AG09309 (cell line): ENCODE data around the gene ISCA2.
A peak's percentile ranks its signal among the peaks of the same experiment; 100 is the strongest.

Experiments
- DNase-seq: peaks from one replicate; pipeline ENCODE4 v3.0.0-alpha.2; 2010; ENCODE audit warnings: low read depth
- H3K4me3 ChIP-seq: 2 replicates; pipeline ENCODE4 v1.5.1; 2011; ENCODE audit warnings: mild to moderate bottlenecking, low read depth, low read length, moderate library complexity; ENCODE audit not compliant: control insufficient read depth
- TF ChIP-seq, protein P1 (sequence below): IDR thresholded peaks from 2 replicates; pipeline ENCODE4 v1.5.1; 2011; ENCODE audit warnings: mild to moderate bottlenecking, low read depth, low read length, inconsistent platforms; ENCODE audit not compliant: insufficient read depth, control insufficient read depth; ENCODE audit errors: missing control alignments

Gene ISCA2

GRCh38 chr14:74507085-74507484 is 13.5 kb downstream of the ISCA2 start:
- H3K4me3 ChIP-seq, result no peak overlapping the region
- no peak for DNase-seq
- TF ChIP-seq, protein P1, sequence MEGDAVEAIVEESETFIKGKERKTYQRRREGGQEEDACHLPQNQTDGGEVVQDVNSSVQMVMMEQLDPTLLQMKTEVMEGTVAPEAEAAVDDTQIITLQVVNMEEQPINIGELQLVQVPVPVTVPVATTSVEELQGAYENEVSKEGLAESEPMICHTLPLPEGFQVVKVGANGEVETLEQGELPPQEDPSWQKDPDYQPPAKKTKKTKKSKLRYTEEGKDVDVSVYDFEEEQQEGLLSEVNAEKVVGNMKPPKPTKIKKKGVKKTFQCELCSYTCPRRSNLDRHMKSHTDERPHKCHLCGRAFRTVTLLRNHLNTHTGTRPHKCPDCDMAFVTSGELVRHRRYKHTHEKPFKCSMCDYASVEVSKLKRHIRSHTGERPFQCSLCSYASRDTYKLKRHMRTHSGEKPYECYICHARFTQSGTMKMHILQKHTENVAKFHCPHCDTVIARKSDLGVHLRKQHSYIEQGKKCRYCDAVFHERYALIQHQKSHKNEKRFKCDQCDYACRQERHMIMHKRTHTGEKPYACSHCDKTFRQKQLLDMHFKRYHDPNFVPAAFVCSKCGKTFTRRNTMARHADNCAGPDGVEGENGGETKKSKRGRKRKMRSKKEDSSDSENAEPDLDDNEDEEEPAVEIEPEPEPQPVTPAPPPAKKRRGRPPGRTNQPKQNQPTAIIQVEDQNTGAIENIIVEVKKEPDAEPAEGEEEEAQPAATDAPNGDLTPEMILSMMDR, result no peak

DNA sequence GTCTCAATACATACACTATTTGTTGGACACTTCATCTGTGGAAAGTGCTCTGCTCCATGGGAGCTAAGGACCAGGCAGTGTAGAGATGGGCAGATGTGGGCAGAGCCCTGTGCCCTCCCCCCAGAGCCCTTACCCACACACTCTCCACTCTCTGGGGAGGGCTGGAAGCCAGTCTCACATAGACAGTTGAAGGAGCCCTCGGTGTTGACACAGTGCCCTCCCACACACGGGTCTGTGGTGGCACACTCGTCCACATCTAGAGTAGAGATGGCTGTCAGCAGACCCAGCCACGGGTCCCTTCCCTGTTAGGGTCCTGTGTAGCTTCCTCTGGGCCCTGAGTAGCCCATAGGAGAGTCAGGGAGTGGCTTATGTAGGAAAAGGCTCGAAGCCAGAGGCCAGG is 14.3 kb downstream of the ISCA2 start:
- TF ChIP-seq, protein P1, result no peak
- no peak for DNase-seq
- no peak overlapping the region for H3K4me3 ChIP-seq

- TF ChIP-seq, protein P1, result peak; percentile 37
- DNase-seq, result no peak
These were observed 14.7 kb downstream of the ISCA2 start for GRCh38 chr14:74508292-74508731.

DNA sequence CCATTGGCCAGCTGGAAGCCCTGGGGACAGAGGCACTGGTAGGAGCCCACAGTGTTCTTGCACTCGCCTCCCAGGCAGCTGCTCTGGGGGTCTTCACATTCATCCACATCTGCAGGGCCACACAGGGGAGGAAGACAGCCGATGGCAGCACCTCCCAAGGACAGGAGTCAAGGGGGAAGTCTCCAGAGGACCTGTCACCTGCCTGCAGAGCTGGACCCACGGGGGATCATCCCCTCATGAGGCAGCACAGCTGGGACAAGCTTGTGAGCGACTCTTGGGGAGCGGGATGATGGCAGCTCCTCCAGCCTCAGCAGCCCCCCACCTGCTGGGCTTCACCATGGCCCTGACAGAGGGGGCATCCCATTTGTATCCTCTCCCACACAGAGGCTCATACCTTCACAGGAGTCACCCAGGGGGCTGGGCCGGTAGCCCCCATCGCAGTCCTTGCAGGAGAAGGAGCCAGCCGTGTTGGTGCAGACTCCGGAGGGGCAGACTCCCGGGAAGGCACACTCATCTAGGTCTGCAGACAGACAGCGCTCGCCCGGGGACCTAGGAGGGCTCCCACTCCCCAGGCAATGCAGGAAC is 15.4 kb downstream of the ISCA2 start:
- H3K4me3 ChIP-seq, result no peak overlapping the region
- TF ChIP-seq, protein P1, result no peak
- DNase-seq, result no peak

More at GRCh38 chr14:74508292-74508731, 14.7 kb downstream of the ISCA2 start:
- H3K4me3 ChIP-seq, result no peak overlapping the region

DNA sequence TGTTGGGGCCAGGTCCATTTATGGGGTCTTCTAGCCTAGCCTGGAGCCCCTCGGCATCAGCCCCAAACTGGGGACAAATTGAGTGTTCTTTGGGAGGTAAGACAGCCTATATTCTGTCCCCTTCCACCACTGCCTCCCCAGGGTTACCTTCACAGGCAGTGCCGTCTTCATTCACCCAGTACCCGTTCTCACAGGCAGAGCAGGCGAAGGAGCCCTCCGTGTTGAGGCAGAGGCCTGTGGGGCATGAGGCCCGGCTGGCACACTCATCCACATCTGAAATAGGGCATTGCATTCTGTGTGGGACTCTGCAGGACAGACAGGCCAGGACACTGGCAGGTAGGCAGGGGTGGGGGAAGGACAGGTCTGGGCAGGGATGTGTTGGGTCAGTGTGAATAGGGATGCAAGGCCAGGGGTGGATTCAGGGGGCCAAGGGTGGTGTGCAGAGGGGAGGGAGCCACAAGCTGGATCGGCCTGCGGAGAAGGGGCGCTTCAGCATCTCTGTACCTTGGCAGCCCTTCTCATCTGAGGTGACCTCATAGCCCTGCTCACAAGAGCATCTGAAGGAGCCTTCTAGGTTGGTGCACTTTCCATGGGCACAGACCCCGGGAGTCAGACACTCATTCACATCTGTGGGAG is 16.1 kb downstream of the ISCA2 start:
- no peak overlapping the region for H3K4me3 ChIP-seq
- TF ChIP-seq, protein P1, result no peak
- no peak for DNase-seq

DNA sequence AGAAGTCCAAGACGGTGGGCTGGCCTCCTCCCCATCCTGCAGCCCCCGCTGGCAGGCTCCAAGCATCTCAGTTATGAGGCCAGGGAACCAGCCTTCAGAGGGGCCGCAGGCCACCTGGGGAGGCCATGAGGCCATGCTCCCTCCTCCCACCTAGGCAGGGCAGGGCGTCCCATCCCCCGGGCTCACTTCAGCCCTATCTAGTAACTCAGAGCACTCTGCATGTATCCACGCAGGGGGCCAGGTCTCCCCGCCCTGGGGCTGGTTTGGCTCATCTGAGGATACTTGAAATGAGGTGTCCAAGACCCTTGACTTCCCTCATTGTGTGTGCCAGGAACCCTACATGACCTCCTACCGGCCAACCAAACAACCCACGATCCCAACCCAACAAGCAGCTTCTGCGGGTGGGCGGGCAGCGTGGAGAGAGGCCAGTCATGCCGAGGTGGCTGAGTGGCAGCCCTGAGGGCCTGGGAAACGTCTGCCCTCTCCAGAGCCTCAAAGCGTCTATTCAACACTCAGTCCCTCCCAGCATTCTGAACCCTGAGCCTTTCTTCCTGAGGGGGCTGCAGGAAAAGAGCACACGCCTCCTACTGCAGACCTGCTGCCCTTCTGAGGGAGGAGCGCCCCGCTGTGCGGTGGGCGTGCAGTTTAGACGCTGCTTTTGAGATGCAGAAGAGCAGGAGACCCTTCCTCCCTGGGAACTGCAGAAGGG is 16.8 kb downstream of the ISCA2 start:
- TF ChIP-seq, protein P1, result no peak
- no peak for DNase-seq
- no peak overlapping the region for H3K4me3 ChIP-seq
